ENCODE measurements around the gene GFOD1.
"Not testable (repeated sequence)": the region's sequence is repeated elsewhere in the genome, so short reads cannot be mapped to it uniquely, and the experiment has no call there.

The GFOD1 gene

DNA sequence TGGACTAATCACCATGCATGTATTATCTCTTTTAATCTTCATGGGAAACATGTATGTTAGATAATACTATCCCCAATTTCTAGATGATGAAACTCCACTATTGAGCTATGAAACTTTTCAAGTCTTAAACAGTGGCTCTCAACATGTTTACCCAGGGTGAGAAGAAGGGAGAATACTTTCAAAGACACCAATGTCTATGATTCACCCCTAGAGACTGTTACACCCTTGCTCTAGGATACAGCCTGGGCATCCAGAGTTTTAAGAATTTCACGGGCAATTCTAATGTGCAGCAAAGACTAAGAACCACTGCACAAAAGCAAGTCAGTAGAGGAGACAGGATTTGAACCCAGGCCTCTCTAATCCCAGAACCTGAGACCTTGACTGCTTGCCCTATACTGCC lies 47.8 kb downstream of the GFOD1 start:
- DNase-seq (ENCODE audit: low read depth), result no peak

DNA sequence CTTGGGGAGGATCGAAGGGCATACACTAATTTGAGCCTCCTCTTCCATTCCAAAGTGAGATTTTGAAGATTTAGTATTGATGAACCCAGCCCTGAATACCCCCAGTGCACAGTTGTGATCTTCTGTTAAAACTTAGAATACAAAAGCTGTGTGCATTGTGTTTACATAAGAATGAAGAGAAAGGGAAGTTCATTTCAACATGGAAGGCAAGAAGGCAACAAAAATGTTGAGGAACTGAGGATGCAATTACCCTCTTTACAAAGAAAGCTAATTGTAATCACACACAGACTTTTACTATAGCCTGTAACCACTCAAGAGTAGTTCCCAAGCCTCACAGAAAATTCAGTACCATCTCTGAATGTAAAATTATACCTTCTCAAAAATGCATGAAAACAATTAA lies 49.3 kb downstream of the GFOD1 start:
- DNase-seq (ENCODE audit: low read depth), result no peak

DNA sequence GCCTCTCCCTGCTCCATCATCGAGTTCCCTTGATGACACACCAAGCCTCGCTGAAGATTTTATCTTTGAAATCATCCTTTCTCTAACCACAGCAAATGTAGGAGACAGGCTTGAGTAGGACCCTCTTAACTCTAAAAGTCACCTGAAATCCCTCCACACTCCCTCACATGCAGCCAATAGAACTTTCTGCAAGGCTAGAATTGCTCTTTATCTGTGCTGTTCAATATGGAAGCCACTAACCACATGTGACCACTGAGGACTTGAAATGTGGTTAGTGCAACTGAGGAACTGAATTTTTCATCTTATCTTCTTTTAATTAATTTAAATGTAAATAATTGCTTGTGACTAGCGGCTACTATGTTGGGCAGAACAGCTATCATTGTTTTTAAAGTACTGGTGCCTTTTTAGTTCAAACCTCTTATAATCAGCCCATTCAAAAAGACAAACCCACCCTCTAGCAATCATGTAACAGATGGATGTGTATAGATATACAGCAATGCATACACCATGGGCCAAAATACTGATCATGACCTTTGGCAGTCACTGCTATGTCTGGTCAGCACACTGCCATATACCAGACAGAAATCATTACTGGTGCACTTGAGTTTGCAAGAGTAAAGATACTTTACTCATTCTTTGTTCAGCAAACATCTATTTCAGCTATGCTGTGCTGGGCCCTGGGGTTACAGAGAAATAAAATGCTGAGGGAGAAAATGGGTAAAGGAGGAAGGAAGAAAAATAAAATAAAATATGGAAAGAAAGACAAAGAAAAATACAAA lies 50.0 kb downstream of the GFOD1 start:
- no peak for DNase-seq (ENCODE audit: low read depth)

DNA sequence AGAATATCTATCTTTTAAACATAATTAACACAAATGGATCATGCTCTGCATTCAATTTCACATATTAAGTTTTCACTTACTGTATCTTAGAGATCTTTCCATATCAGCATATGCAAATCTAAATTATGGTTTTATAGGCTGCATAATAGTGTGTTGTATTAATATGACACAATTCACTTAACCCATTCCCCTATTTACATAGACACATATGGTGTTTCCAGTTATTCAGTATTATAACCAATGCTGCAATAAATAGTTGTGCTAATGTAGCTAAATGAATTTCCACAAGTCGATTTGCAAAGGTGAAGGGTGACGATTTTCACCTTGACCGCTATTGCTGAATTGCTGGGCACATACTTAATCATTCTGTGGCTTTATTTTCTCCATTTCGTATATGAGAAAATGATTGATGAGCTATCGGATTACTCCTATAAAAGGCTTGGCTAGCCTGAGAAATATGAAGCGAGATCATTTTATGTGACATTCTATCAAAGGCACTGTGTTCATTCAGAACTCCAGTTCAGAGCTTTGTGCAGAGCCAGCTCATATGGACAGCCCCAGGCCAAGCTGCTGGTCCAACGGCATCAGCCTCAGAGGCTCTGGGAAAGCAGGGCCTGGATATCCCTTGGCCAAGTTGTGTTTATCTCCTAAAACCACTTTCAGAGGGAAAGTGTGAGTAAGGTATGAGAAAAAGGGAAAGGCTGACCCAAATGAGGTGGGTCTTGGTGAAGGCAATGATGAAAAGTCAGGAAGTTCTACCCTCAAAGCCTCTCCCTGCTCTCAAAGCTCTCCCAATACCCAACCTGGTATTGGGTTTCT lies 50.8 kb downstream of the GFOD1 start:
- DNase-seq (ENCODE audit: low read depth), result no peak

DNA sequence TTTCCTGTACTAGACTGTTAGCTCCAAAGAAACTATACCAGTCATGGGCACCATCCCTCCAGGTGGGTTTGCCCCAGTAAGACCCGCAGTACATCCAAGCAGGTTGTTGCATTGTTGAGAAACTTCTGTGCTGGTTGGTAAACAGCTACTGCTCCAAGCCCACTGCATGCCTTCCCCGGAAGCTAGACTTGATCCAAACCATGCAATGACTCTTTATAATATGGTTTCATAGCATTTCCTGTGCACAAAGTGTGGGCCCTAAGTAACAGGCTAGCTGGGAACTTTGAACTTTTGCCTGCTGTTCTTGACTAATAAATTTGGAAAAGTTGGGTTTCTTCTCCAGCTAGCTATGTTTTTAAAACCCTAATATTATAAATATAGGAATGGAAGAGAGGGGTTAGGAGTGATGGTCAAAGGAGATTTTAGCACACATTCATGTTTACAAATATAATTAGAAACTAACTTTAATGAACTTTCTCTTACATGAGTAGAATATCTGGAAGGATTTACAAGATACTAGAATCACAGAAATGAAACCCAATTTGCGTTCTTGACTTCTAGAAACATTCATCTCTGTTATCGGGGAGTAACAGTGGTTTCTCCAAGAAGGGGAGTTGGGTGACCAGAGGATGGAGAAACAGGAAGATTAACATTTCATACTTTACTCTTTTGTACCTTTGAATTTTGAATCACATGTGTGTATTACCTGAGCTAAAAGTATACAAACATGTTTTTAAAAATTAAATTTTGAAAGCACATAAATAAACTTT lies 51.7 kb downstream of the GFOD1 start:
- no peak for DNase-seq (ENCODE audit: low read depth)

DNA sequence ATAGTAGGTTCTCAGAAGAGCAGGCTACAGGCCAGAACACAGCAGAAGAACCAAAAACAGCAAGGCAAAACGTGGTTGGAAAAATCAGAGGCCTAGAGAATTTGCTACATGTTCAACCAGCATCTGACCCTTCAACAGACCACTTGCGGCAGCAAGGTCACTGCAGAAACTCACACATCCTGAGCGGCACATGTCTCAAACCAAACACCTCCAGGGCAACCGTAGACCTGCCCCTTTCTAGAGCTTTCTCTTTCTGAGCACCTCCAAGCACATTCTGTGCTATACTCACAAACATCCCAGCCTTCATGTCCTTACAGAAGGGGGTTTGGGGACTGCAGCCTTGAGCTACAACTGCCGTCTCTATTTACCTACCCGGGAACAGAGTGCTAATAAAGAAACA lies 52.6 kb downstream of the GFOD1 start:
- DNase-seq (ENCODE audit: low read depth), result no peak

DNA sequence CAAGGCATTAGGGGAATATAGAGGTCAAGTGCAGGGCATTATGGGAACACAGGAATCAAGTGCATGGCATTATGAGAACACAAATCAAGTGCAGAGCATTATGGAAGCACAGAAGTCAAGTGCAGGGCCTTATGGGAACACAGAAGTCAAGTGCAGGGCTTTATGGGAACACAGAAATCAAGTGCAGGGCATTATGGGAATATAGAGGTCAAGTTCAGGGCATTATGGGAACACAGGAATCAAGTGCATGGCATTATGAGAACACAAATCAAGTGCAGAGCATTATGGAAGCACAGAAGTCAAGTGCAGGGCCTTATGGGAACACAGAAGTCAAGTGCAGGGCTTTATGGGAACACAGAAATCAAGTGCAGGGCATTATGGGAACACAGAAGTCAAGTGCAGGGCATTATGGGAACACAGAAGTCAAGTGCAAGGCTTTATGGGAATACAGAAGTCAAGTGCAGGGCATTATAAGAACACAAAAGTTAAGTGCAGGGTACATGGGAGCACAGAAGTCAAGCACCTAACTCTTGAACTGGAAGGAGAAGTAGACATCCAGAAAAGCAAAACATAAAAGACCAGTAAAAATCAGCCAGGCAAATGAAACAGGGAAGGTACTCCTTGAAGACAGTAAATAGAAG lies 53.1 kb downstream of the GFOD1 start:
- not testable (repeated sequence) for DNase-seq (ENCODE audit: low read depth)

DNA sequence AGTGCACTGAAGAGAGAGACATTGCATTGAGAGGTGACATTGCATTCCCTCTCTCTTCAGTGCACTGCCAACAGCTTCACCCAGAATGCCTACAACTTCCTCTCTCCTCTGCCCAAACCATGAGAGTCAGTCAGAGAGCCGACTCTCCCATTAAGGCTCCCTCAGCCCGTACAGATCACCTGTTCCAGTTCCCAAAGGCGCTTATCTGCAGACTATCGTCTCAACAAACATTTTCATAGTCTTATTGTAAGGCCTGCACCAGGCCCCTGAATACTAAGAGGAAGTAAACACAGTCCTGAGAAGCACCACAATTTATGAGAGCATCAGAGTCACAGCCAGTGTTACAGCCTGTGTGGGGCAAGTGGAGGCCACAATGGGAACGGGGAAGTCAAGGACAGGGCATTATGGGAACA lies 53.7 kb downstream of the GFOD1 start:
- no peak for DNase-seq (ENCODE audit: low read depth)

DNA sequence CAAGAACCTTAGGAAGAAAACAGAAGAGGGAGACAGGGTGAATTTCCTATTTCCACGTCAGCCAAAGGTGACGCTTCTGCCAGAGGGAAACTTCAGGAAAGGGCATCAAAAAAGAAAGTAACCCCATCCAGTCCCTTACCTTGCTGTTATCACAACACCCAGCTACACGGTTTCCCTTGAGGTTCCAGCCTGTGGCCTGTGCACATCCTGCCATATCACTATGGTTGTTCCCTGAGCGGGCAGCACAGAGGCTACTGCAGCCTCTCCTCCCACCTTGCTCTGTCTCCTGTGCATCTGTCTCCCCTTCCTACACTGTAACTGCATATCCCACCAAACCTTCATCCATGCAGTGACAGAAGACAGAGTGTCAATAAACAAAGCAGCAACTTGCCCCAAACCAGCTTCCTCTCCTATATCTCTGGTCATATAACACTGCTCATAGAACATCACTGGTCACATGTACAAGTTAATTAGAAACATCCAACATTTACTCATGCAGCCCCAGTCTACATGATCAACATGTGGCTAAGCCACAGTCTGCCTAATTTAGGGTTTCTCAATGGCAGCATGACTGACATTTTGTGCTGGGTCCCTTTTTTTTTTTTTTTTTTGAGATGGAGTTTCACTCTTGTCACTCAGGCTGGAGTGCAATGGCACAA lies 54.7 kb downstream of the GFOD1 start:
- DNase-seq (ENCODE audit: low read depth), result no peak

DNA sequence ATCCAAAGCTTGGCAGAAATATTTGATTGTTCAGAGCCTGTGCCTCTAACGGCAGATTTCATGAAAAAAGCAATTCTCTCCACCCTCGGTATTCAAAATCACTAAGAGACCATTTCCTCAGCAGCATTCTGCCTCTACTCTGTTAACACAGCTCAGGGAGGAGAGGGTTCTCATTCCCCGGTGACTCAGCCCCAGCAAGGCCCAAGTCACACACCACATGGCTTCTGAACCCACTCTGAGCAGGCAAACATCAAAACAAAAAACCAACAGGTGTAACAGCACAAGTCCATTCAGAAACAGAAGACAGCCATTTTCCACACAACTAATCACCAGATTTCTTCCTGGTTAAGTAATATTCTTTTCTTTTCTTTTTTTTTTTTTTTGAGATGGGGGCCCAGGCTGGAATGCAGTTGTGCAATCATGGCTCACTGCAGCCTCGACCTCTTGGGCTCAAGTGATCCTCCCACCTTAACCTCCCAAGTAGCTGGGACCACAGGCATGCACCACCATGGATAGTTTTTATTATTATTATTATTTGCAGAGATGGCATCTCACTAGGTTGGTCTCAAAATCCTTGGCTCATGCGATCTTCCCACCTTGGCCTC lies 55.4 kb downstream of the GFOD1 start:
- DNase-seq (ENCODE audit: low read depth), result no peak

DNA sequence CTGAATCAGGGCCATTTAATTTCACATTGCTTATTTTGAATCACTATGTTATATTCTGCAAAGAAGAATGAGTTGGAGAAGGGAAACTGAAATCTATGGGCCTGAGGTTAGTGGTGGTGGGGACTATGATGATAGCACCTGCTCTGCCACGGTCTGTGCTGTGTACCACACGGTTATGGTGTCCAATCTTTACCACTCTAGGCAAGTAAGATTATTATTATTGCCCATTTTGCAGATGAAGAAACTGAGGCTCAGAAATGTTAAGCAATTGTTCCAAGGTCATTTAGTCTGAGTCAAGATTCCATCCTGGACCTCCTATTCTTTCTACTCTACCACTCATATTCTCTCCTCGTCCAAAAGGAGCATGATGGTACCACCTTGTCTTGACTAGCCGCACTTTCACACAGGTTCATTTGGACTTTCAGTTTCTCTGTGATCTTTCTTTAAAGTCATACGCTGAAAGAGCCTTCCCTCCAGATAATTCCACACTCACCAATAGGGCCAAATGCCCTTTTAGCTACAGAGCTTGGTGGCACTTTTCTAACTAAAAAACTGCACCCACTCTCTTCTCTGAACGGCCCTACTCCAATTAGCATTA lies 56.2 kb downstream of the GFOD1 start:
- DNase-seq (ENCODE audit: low read depth), result no peak

DNA sequence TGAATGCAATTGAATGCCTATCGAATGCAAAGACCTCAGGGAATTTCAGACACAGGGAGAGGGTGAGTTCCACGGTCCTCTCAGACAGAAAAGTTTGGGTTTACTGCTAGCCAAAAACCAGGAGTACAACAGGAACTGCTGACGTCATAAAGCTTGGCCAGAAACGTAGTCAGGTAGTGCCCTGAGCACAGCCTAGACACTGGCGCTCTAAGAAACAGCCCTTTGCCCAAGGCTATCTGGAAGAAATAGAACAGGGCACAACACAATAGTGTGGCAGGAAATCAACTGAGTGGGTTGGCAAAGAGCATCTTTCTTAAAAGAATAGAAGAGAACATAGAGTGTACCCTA lies 58.0 kb downstream of the GFOD1 start:
- no peak for DNase-seq (ENCODE audit: low read depth)

DNA sequence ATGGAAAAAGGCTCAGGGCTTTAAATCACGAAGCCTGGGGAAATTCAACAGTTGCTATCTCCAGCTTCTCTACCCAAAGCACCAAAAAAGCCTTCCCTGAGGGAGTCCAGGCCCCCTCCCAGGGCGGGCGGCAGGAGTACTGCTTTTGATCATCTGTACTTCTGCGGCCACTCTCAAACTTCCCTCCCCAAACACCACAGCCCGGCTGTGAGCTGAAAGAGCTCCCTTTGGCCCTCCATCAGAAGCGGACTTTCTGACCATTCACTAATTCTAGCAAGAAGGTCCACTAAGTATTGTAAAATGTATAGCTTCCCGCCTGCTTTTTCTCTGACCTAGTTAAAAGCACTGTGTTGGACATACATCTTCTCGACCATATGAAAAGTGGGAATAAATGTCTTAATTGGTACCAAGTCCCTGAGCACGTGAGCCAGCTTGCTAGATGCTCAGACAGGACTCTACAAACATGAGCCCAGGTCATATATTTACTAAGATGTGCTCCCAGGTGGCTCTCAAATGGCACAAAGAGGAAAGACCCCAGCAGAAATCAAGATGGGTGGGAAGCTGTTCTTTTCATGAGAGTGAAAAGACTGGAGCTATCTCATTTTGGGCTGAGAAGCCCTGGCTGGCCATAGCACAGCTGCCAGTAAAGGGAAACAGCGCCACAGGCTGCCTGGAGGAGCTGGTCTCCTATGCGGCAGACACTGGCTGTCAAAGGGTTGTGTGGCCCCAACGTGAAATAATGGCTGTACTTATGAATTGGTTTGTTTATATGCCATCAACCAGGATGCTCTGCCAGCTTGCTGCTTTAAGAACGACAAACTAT lies 58.6 kb downstream of the GFOD1 start:
- DNase-seq (ENCODE audit: low read depth), result no peak

DNA sequence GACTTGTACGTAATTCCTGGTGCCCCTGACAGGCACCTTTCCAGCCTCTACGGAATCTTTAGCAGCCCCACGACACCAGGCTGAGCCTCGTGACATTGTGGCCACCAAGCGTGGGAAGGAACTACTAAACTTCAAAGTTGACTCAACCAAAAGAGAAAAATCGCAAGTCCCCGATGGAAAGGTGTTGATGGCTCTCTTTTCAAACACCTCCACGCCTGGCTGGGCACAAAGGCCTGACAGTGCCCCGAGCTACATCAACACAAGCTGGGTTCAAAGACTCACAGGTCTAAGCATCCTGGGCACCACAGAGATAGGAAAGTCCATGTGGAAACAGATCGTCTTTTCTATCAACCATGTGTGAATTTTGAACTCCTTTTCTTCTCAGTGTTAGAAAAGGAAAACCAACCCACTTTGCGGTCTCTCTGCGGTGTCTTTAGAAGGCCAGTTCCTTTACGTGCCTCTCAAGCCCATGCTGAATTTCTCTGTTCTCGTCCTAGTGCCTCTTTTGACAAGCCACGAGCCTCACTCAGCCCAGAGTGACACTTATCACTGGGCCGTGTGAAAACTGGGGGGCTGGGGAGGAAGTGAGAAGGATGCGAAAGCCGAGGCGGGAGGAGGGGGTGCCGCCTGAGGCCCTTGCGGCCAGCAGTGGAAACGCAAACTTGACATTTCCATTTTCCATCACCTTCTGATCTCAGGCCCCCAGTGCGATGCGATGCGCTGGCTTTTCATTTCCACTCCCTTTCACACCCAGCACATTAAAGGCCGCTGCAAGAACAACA lies 59.4 kb downstream of the GFOD1 start:
- DNase-seq (ENCODE audit: low read depth), result no peak

DNA sequence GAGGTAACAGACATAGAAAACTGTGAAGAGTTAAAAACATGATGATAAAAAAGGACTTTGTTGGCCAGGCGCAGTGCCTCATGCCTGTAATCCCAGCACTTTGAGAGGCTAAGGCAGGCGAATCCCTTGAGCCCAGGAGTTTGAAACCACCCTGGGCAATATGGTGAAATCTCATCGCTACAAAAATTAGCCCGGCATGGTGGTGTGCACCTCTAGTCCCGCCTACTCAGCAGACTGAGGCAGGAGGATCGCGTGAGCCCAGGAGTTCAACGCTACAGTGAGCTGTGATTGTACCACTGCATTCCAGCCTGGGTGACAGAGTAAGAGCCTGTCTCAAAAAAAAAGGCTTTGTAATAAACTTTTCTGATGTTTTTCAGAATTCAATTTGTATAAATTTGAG lies 60.1 kb downstream of the GFOD1 start:
- DNase-seq (ENCODE audit: low read depth), result no peak

DNA sequence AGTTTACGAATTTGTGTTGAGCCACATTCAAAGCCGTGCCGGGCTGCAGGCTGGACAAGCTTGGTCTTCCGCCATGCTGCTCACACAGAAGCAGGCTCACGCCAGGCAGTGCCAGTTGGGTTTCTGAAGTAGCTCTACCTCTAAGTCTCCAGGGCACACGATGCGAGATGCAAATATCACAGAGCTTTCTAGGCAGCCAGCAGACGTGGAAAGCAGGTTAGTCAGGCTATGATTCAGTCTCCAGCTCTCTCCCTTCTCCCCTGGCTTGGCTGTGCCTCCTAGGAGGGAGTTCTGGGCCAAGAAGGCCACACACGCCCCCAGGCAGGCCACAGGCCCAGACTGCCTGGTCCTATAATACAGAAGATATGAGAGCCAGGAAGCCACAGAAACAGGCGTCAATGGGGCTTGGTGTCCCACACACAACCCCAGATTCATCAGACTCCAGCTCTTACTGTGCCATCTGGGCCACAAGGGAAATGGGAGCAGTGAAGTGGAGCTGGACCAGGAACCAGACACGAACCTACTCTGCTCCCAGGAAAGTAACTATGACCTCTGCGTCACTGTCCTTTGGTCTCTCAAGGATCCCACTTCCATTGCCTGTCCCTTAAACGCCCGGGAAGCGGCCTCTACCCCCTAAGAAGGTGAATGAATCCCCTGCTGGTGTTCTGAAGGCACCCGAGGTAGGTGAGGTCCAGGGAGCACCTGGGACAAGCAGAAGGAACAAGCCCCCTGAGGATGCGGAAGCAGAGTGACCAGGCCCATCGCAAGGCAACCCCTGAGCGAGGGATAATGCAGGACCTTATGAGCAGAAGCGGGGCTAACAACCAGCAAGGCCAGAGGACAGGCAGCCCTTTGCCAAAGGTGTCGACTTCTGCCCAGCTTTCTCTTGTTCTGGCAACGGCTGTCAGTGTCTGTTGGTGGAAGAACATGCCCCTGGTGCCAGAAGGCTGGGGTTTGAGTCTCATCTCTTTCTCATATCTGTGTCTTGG lies 61.2 kb downstream of the GFOD1 start:
- no peak for DNase-seq (ENCODE audit: low read depth)

DNA sequence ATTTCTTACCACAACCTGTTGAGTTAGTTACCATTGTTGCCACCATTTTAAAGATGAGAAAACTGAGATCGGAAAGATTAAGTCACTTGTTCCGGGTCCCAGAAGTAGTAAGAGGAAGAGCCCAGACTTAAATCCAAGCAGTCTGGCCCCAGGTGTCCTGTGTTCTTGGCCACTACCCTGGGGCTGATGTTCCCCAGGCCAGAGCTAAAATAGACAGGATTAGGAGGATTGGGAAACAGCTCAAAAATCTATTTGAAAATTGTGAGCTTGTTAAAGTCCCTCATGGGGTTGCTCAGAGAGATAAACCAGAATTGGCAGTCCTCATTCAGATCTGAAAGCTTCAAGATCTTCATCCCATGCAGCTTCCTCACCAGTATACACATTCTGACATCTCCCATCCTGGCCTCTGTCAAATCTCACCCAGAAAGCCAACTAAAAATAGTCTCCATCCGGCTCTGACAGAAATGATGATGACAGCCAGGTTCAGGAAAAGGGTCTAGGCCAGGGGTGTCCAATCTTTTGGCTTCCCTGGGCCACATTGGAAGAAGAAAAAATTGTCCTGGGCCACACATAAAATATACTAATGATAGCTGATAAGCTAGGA lies 62.0 kb downstream of the GFOD1 start:
- no peak for DNase-seq (ENCODE audit: low read depth)

DNA sequence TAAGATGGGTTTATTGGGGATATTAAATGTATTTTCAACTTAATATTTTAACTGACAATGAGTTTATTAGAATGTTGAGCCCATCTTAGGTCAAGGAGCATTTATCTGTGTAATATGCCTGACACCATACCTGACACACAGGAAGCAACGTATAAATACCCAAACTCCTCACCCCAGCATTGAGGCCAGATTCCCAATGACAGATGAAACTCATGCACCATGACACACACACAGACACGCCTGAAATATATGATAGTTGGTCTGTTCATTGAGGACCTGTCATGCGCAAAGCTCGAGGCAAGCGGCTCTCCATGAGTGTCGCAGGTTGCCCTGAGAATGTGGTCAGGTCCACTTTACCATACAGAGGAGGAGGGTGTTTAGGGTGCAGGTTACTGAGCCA lies 64.1 kb downstream of the GFOD1 start:
- DNase-seq (ENCODE audit: low read depth), result no peak

All from T-helper 22 cell (primary cell).